Trophoblast cell (in vitro differentiated cells and primary cell): Measurements from ENCODE around the gene ZSCAN4.

ENCODE experiments used
- DNase-seq, 2 donors: peaks; one replicate each; pipeline ENCODE4 v3.0.0-alpha.2; 2016
- H2AFZ ChIP-seq: 2 replicates; pipeline ENCODE4 v1.6.1; 2013; ENCODE audit warnings: low read length, moderate library complexity, mild to moderate bottlenecking; ENCODE audit not compliant: insufficient read depth, poor library complexity
- H2AK5ac ChIP-seq: 2 replicates; pipeline ENCODE4 v1.6.1; 2013; ENCODE audit warnings: mild to moderate bottlenecking, low read length
- H2BK120ac ChIP-seq: 2 replicates; pipeline ENCODE4 v1.6.1; 2013; ENCODE audit warnings: low read length, mild to moderate bottlenecking, moderate library complexity; ENCODE audit not compliant: insufficient read depth, poor library complexity
- H2BK12ac ChIP-seq: 2 replicates; pipeline ENCODE4 v1.6.1; 2013; ENCODE audit warnings: mild to moderate bottlenecking, low read length, moderate library complexity
- H2BK5ac ChIP-seq: 2 replicates; pipeline ENCODE4 v1.6.1; 2013; ENCODE audit warnings: low read length, low read depth, moderate library complexity, mild to moderate bottlenecking; ENCODE audit not compliant: poor library complexity
- H3K14ac ChIP-seq: 2 replicates; pipeline ENCODE4 v1.6.1; 2013; ENCODE audit warnings: mild to moderate bottlenecking, low read length
- H3K18ac ChIP-seq: 2 replicates; pipeline ENCODE4 v1.6.1; 2013; ENCODE audit warnings: mild to moderate bottlenecking, low read length
- H3K23ac ChIP-seq: 2 replicates; pipeline ENCODE4 v1.6.1; 2013; ENCODE audit warnings: low read length
- H3K27ac ChIP-seq: 2 replicates; pipeline ENCODE4 v1.5.1; 2013; ENCODE audit warnings: low read depth, mild to moderate bottlenecking, inconsistent platforms, low read length, moderate library complexity
- H3K27me3 ChIP-seq: 2 replicates; pipeline ENCODE4 v1.6.1; 2013; ENCODE audit warnings: inconsistent platforms, mild to moderate bottlenecking, low read length, moderate library complexity; ENCODE audit not compliant: insufficient read depth
- H3K36me3 ChIP-seq, 2 experiments: 1 replicate in 1 of 2; 2 replicates in 1 of 2; pipeline ENCODE4 v1.6.1; 2013; ENCODE audit warnings: low read length in 2 of 2, mild to moderate bottlenecking in 2 of 2, moderate library complexity in 1 of 2; ENCODE audit not compliant: insufficient read depth in 2 of 2, control insufficient read depth in 1 of 2
- H3K4ac ChIP-seq: 2 replicates; pipeline ENCODE4 v1.6.1; 2013; ENCODE audit warnings: low read depth, mild to moderate bottlenecking, low read length, moderate library complexity
- H3K4me1 ChIP-seq, 2 experiments: 1 replicate in 1 of 2; 2 replicates in 1 of 2; pipeline ENCODE4 v1.6.1; 2013; ENCODE audit warnings: low read length in 2 of 2, mild to moderate bottlenecking in 2 of 2, moderate library complexity in 1 of 2; ENCODE audit not compliant: insufficient read depth in 2 of 2, control insufficient read depth in 1 of 2
- H3K4me2 ChIP-seq: 2 replicates; pipeline ENCODE4 v1.6.1; 2013; ENCODE audit warnings: inconsistent platforms, mild to moderate bottlenecking, low read length, moderate library complexity
- H3K4me3 ChIP-seq: 2 replicates; pipeline ENCODE4 v1.5.1; 2013; ENCODE audit warnings: mild to moderate bottlenecking, low read depth, low read length, inconsistent platforms
- H3K79me1 ChIP-seq: one replicate; pipeline ENCODE4 v1.6.1; 2013; ENCODE audit warnings: low read length
- H3K79me2 ChIP-seq: 2 replicates; pipeline ENCODE4 v1.6.1; 2013; ENCODE audit warnings: low read length, mild to moderate bottlenecking; ENCODE audit not compliant: control insufficient read depth, insufficient read depth, poor library complexity
- H3K9ac ChIP-seq: 2 replicates; pipeline ENCODE4 v1.6.1; 2013; ENCODE audit warnings: mild to moderate bottlenecking, low read length
- H3K9me3 ChIP-seq: 2 replicates; pipeline ENCODE4 v1.6.1; 2013; ENCODE audit warnings: low read depth, mild to moderate bottlenecking, control low read depth, inconsistent platforms, low read length; ENCODE audit not compliant: insufficient read depth
- H4K12ac ChIP-seq: 2 replicates; pipeline ENCODE4 v1.6.1; 2013; ENCODE audit warnings: low read depth, mild to moderate bottlenecking, low read length, moderate library complexity
- H4K8ac ChIP-seq: 2 replicates; pipeline ENCODE4 v1.6.1; 2013; ENCODE audit warnings: low read depth, mild to moderate bottlenecking, low read length, moderate library complexity
- H4K91ac ChIP-seq: one replicate; pipeline ENCODE4 v1.6.1; 2013; ENCODE audit warnings: low read depth, mild to moderate bottlenecking, low read length, moderate library complexity
- WGBS: extraction: QIAGEN DNeasy Blood & Tissue Kit; methylation state at CpG from one replicate; pipeline ENCODE4 v1.1.7; 2013; ENCODE audit warnings: missing lambda C conversion rate; ENCODE audit not compliant: insufficient read length, insufficient coverage; ENCODE audit errors: extremely low coverage; 5-methylcytosine and 5-hydroxymethylcytosine counted together

Gene ZSCAN4

GRCh38 chr19:57655443-57655842, 13.3 kb upstream of the ZSCAN4 start:
- H3K14ac ChIP-seq, result no peak overlapping the region
- WGBS, result no CpG with 5 or more reads among the region's 1 CpG

GRCh38 chr19:57656346-57656745, 12.4 kb upstream of the ZSCAN4 start:
- Histone ChIP-seq H3K14ac (no peak overlapping the region), H3K79me2 (peaks cover 5% of the 10 kb centered on the region), H3K27ac (peak overlapping the region; percentile 32), H3K4me1 (peaks cover 9 to 12% of the 10 kb centered on the region in 2 experiments), H3K9ac (no peak overlapping the region), H2BK12ac (no peak overlapping the region), H3K4me3 (no peak overlapping the region), H3K23ac (no peak overlapping the region), H2BK120ac (no peak overlapping the region), H3K18ac (no peak overlapping the region), H3K9me3 (peaks cover 4% of the 10 kb centered on the region), H3K36me3 (no peaks in the 10 kb centered on the region), H2BK5ac (no peak overlapping the region), H4K8ac (no peak overlapping the region), H4K12ac (no peak overlapping the region), H3K79me1 (peaks cover 14% of the 10 kb centered on the region), H3K27me3 (no peaks in the 10 kb centered on the region), H4K91ac (no peak overlapping the region), H2AK5ac (no peak overlapping the region), H2AFZ (no peak overlapping the region), H3K4me2 (no peak overlapping the region), H3K4ac (no peak overlapping the region)
- WGBS, result no CpG with 5 or more reads among the region's 1 CpG
- peak; percentile 91 to 98 for DNase-seq

More at GRCh38 chr19:57655443-57655842, 13.3 kb upstream of the ZSCAN4 start:
- H3K36me3 ChIP-seq, result no peaks in the 10 kb centered on the region
- no peak overlapping the region for H2AK5ac ChIP-seq
- no peak overlapping the region for H2BK12ac ChIP-seq
- no peak overlapping the region for H4K12ac ChIP-seq
- no peak overlapping the region for H2BK120ac ChIP-seq
- H3K27ac ChIP-seq, result peak overlapping the region; percentile 32
- no peak overlapping the region for H3K4me3 ChIP-seq
- H3K23ac ChIP-seq, result no peak overlapping the region
- H3K4me1 ChIP-seq, result peaks cover 9 to 18% of the 10 kb centered on the region in 2 experiments
- H3K79me1 ChIP-seq, result peaks cover 16% of the 10 kb centered on the region
- no peak overlapping the region for H3K4ac ChIP-seq
- no peak overlapping the region for H3K9ac ChIP-seq
- no peak overlapping the region for H4K8ac ChIP-seq
- H3K9me3 ChIP-seq, result peaks cover 4% of the 10 kb centered on the region
- DNase-seq, result peak in 1 of 2 donors; percentile 48
- no peak overlapping the region for H3K4me2 ChIP-seq
- no peaks in the 10 kb centered on the region for H3K27me3 ChIP-seq
- H3K79me2 ChIP-seq, result peaks cover 5% of the 10 kb centered on the region
- no peak overlapping the region for H2AFZ ChIP-seq
- H4K91ac ChIP-seq, result no peak overlapping the region
- H2BK5ac ChIP-seq, result no peak overlapping the region
- H3K18ac ChIP-seq, result no peak overlapping the region

GRCh38 chr19:57664269-57665127, 4.2 kb upstream of the ZSCAN4 start:
- Histone ChIP-seq H3K14ac (peak overlapping the region; percentile 22), H4K91ac (peak overlapping the region; percentile 21), H3K9ac (no peak overlapping the region), H4K12ac (peak overlapping the region; percentile 43), H3K36me3 (no peaks in the 10 kb centered on the region), H3K4me3 (peak overlapping the region; percentile 56), H3K79me2 (no peaks in the 10 kb centered on the region), H2AFZ (peak overlapping the region; percentile 95), H2AK5ac (no peak overlapping the region), H3K18ac (no peak overlapping the region), H2BK12ac (no peak overlapping the region), H3K27me3 (no peaks in the 10 kb centered on the region), H3K23ac (no peak overlapping the region), H2BK5ac (no peak overlapping the region), H3K79me1 (peaks cover 3% of the 10 kb centered on the region), H2BK120ac (no peak overlapping the region), H3K27ac (no peak overlapping the region), H4K8ac (peak overlapping the region; percentile 58), H3K9me3 (peaks cover 2% of the 10 kb centered on the region), H3K4me1 (no peaks in the 10 kb centered on the region), H3K4me2 (peak overlapping the region; percentile 68), H3K4ac (no peak overlapping the region)
- DNase-seq, result peak; percentile 64 to 71
- no CpG with 5 or more reads among the region's 64 CpGs for WGBS

GRCh38 chr19:57665261-57665806, 3.4 kb upstream of the ZSCAN4 start:
- no peak overlapping the region for H3K14ac ChIP-seq
- no peak overlapping the region for H2BK12ac ChIP-seq
- no peak overlapping the region for H2BK5ac ChIP-seq
- WGBS, result no CpG with 5 or more reads among the region's 9 CpGs
- no peak overlapping the region for H2AK5ac ChIP-seq
- H3K27me3 ChIP-seq, result no peaks in the 10 kb centered on the region
- no peak for DNase-seq
- no peak overlapping the region for H3K18ac ChIP-seq
- H3K4me3 ChIP-seq, result no peak overlapping the region
- no peak overlapping the region for H4K8ac ChIP-seq
- H4K91ac ChIP-seq, result no peak overlapping the region
- H3K9me3 ChIP-seq, result peaks cover 2% of the 10 kb centered on the region
- no peak overlapping the region for H2BK120ac ChIP-seq
- H3K27ac ChIP-seq, result no peak overlapping the region
- peaks cover 3% of the 10 kb centered on the region for H3K79me1 ChIP-seq
- no peak overlapping the region for H3K4ac ChIP-seq
- H3K9ac ChIP-seq, result no peak overlapping the region
- no peaks in the 10 kb centered on the region for H3K79me2 ChIP-seq
- H3K23ac ChIP-seq, result no peak overlapping the region
- no peaks in the 10 kb centered on the region for H3K36me3 ChIP-seq
- no peak overlapping the region for H2AFZ ChIP-seq
- no peak overlapping the region for H3K4me2 ChIP-seq
- H4K12ac ChIP-seq, result no peak overlapping the region
- no peaks in the 10 kb centered on the region for H3K4me1 ChIP-seq
